Heart right ventricle (tissue), 16 donors: Measurements from ENCODE around the gene PPP1R15B. TPM values are rescaled to one million over a fixed set of nuclear protein-coding genes. Genes with fewer than 3 reads are reported as not detected.

Experiments used
- ATAC-seq, 8 donors: fragments of 200-7000 bp; cut with Tn5 transposase; one replicate each; pipeline ENCODE4 v1.9.1; 2020; ENCODE audit warnings: mild to moderate bottlenecking in 8 of 8, moderate library complexity in 8 of 8, moderate number of reproducible peaks in 1 of 8
- DNase-seq, 2 donors: peaks; one replicate each; pipeline ENCODE4 v3.0.0-alpha.2; 2020
- H3K27ac ChIP-seq, 10 donors: fragments of 200-600 bp; sonication (generic) in 2 of 10; one replicate each; pipeline versions ENCODE4 v1.5.0 to v1.8.0; 2020 to 2022; ENCODE audit warnings: mild to moderate bottlenecking in 3 of 10
- H3K27me3 ChIP-seq, 7 donors: fragments of 200-600 bp; one replicate each; pipeline ENCODE4 v1.8.0; 2021 to 2022; ENCODE audit warnings: mild to moderate bottlenecking in 2 of 7
- H3K36me3 ChIP-seq, 9 donors: fragments of 200-600 bp; sonication (generic) in 1 of 9; one replicate each; pipeline versions ENCODE4 v1.5.0 to v1.8.0; 2020 to 2022; ENCODE audit warnings: mild to moderate bottlenecking in 2 of 9
- H3K4me1 ChIP-seq, 9 donors: fragments of 200-600 bp; sonication (generic) in 1 of 9; one replicate each; pipeline versions ENCODE4 v1.5.0 to v1.8.0; 2020 to 2022; ENCODE audit warnings: mild to moderate bottlenecking in 4 of 9
- H3K4me3 ChIP-seq, 10 donors: fragments of 200-600 bp; sonication (generic) in 2 of 10; one replicate each; pipeline versions ENCODE4 v1.5.0 to v1.8.0; 2020 to 2022; ENCODE audit warnings: mild to moderate bottlenecking in 7 of 10, moderate library complexity in 2 of 10
- H3K9me3 ChIP-seq, 11 donors: fragments of 200-600 bp in 10 of 11; sonication (generic) in 2 of 11; one replicate each; pipeline versions ENCODE4 v1.5.0 to v1.8.0; 2013 to 2022; ENCODE audit warnings: mild to moderate bottlenecking in 2 of 11, control low read depth in 1 of 11, moderate library complexity in 1 of 11
- CTCF ChIP-seq, 9 donors: fragments of 200-600 bp; sonication (generic) in 2 of 9; IDR thresholded peaks; one replicate each; pipeline versions ENCODE4 v1.5.0 to v1.8.0; 2021 to 2022; ENCODE audit warnings: antibody characterized with exemption in 9 of 9, mild to moderate bottlenecking in 5 of 9, moderate library complexity in 1 of 9
- WGBS, 2 donors: extraction: QIAGEN DNeasy Blood & Tissue Kit; methylation state at CpG; one replicate each; pipeline ENCODE4 v1.1.7; 2013; ENCODE audit warnings: inconsistent platforms in 1 of 2; 5-methylcytosine and 5-hydroxymethylcytosine counted together
- intact Hi-C, 10 donors: fragments of 100-400 bp; cut with DNase I; formaldehyde crosslinking; loops; one replicate each; pipeline versions ENCODE4 v1.11.1 to v1.14.2; 2022
- polyA plus RNA-seq, 2 donors: library from polyadenylated mRNA; stranded (reverse); fragments of 200-250 nt; gene quantifications; one replicate each; pipeline ENCODE4 v1.2.3, GENCODE V29; 2013
- total RNA-seq, 10 donors: library from RNA; stranded (reverse); fragmentation: NEBNext Ultra II Directional in 3 of 10; extraction: Animal tissue kit (Norgen Biotek cat#: 25700) in 3 of 10; gene quantifications; one replicate each; pipeline versions ENCODE4 v1.2.1 to v1.2.4, GENCODE V29; 2021 to 2023
- donor health status: Arrhythmogenic right ventricular cardiomyopathy.
- donor health status: ischemic (EF 13 %, LVEDD 7.1; RV severe dilation, severe dysfunction).
- donor health status: healthy with polysubstance abuse.
- donor health status: DM: no; HTN: yes; CAD: no.
- donor health status: DM: no; HTN: no; CAD: no.
- donor health status: ischemic (EF 25% LVEDD 6.9; RV normal size, moderate dysfunction).
- donor health status: ischemic (EF 25% LVEDD 5.7; RV mildly dilated, moderate dysfunction).
- donor health status: healthy.
- donor health status: DM: yes; HTN: yes; CAD: no.
- donor health status: Ischemic cardiomyopathy.
- donor health status: ischemic (EF 35%, LVEDD 5.7; RV mildly dilated, moderate dysfunction).
- donor health status: nonischemic (EF 11% LVEDD 7.7; RV severe dilation, severe dysfunction).
- donor health status: DM: yes; HTN: yes; CAD: no.
- donor health status: PGD.
- donor health status: ischemic (EF 29% LVEDD 5.4; RV normal size, mild dysfunction).
- donor health status: nonischemic (EF 23%, LVEDD 6.1; RV moderate dilation, normal function).

Gene PPP1R15B
- total and polyA plus RNA-seq, 12 donors: 8.4 to 47.3 (median 21.5) TPM

GRCh38 chr1:204443871-204444581 lies 32.4 kb upstream of the PPP1R15B start:
- H3K36me3 ChIP-seq: peaks cover 0 to 98% (median 67%) of the 10 kb centered on the region in 9 donors

GRCh38 chr1:204443260-204443619 lies 31.6 kb upstream of the PPP1R15B start:
- Histone ChIP-seq H3K36me3 (peaks cover 0 to 98% (median 70%) of the 10 kb centered on the region in 9 donors), H3K27me3 (no peaks in the 10 kb centered on the region), H3K4me1 (peaks cover 18 to 89% (median 50%) of the 10 kb centered on the region in 9 donors), H3K27ac (peak overlapping the region in 8 of 10 donors; percentile 13 to 86 (median 67)), H3K9me3 (no peaks in the 10 kb centered on the region), H3K4me3 (no peak overlapping the region)
- 81 to 82% methylated on average over 8 of the region's 8 CpGs for WGBS, 2 donors
- ATAC-seq: no peak
- DNase-seq: no peak
- intact Hi-C loops: no loop called here
- TF ChIP-seq CTCF (IDR thresholded peaks at IDR 0.05): no peak

More at GRCh38 chr1:204443871-204444581, 32.4 kb upstream of the PPP1R15B start:
- TF ChIP-seq CTCF (IDR thresholded peaks at IDR 0.05): no peak
- H3K9me3 ChIP-seq: no peaks in the 10 kb centered on the region
- no peak overlapping the region for H3K4me3 ChIP-seq
- H3K4me1 ChIP-seq: peaks cover 21 to 87% (median 54%) of the 10 kb centered on the region in 9 donors
- peak overlapping the region in 6 of 10 donors; percentile 13 to 86 (median 69) for H3K27ac ChIP-seq
- intact Hi-C loops: no loop called here
- no peak for ATAC-seq
- DNase-seq: no peak
- no peaks in the 10 kb centered on the region for H3K27me3 ChIP-seq
- WGBS, 2 donors: 81% methylated on average over 11 of the region's 11 CpGs

- Histone ChIP-seq H3K27me3 (no peaks in the 10 kb centered on the region), H3K27ac (peak overlapping the region; percentile 14 to 86 (median 67)), H3K4me1 (peaks cover 18 to 85% (median 55%) of the 10 kb centered on the region in 9 donors), H3K36me3 (peaks cover 0 to 98% (median 70%) of the 10 kb centered on the region in 9 donors), H3K4me3 (no peak overlapping the region), H3K9me3 (no peaks in the 10 kb centered on the region)
- DNase-seq: no peak
- intact Hi-C loops: no loop called here
- WGBS, 2 donors: 69 to 77% methylated on average over 13 of the region's 13 CpGs
- ATAC-seq: peak in 1 of 8 donors; percentile 12
- no peak for TF ChIP-seq CTCF (IDR thresholded peaks at IDR 0.05)
Measured at GRCh38 chr1:204442376-204443259, 31.0 kb upstream of the PPP1R15B start.

GRCh38 chr1:204441558-204441957 lies 29.9 kb upstream of the PPP1R15B start:
- H3K9me3 ChIP-seq: no peaks in the 10 kb centered on the region
- no peak for TF ChIP-seq CTCF (IDR thresholded peaks at IDR 0.05)
- DNase-seq: peak in 1 of 2 donors; percentile 32
- no peaks in the 10 kb centered on the region for H3K27me3 ChIP-seq
- peak overlapping the region in 9 of 10 donors; percentile 38 to 86 (median 68) for H3K27ac ChIP-seq
- H3K4me1 ChIP-seq: peaks cover 18 to 75% (median 49%) of the 10 kb centered on the region in 9 donors
- intact Hi-C loops: no loop called here
- ATAC-seq: peak in 7 of 8 donors; percentile 11 to 67 (median 19)
- peaks cover 0 to 98% (median 81%) of the 10 kb centered on the region in 9 donors for H3K36me3 ChIP-seq
- H3K4me3 ChIP-seq: peak overlapping the region in 1 of 10 donors; percentile 18
- 67 to 72% methylated on average over 6 of the region's 6 CpGs for WGBS, 2 donors
